Endodermal cell (in vitro differentiated cells): ENCODE data around the gene VWA3B. TPM values are rescaled to one million over a fixed set of nuclear protein-coding genes. Genes with fewer than 3 reads are reported as not detected.

Source experiments
- DNase-seq: peaks from one replicate; pipeline ENCODE4 v3.0.0-alpha.2; 2017
- H3K27ac ChIP-seq: 2 replicates; pipeline ENCODE4 v1.5.1; 2013; ENCODE audit warnings: mild to moderate bottlenecking, low read depth, low read length, moderate library complexity
- H3K27me3 ChIP-seq: 2 replicates; pipeline ENCODE4 v1.6.1; 2013; ENCODE audit warnings: mild to moderate bottlenecking, low read length, moderate library complexity; ENCODE audit not compliant: insufficient read depth, control insufficient read depth, poor library complexity, severe bottlenecking
- H3K36me3 ChIP-seq: 2 replicates; pipeline ENCODE4 v1.7.0; 2013; ENCODE audit warnings: mild to moderate bottlenecking, low read length, moderate library complexity; ENCODE audit not compliant: control insufficient read depth, insufficient read depth
- H3K4me1 ChIP-seq: one replicate; pipeline ENCODE4 v1.7.0; 2013; ENCODE audit warnings: low read length; ENCODE audit not compliant: control insufficient read depth, insufficient read depth
- H3K4me3 ChIP-seq: 2 replicates; pipeline ENCODE4 v1.5.1; 2013; ENCODE audit warnings: mild to moderate bottlenecking, low read length, moderate library complexity
- H3K9ac ChIP-seq: 2 replicates; pipeline ENCODE4 v1.6.1; 2013; ENCODE audit warnings: mild to moderate bottlenecking, low read length, moderate library complexity; ENCODE audit not compliant: poor library complexity, severe bottlenecking; ENCODE audit errors: extremely low read depth
- H3K9me3 ChIP-seq: 2 replicates; pipeline ENCODE4 v1.6.1; 2013; ENCODE audit warnings: mild to moderate bottlenecking, low read length, moderate library complexity; ENCODE audit not compliant: control insufficient read depth
- H3K27ac Mint-ChIP-seq: 2 replicates; pipeline ENCODE4 v1.8.0; 2020; ENCODE audit warnings: mixed read lengths
- H3K27me3 Mint-ChIP-seq: 2 replicates; pipeline ENCODE4 v1.8.0; 2021; ENCODE audit warnings: mild to moderate bottlenecking, mixed read lengths; ENCODE audit not compliant: insufficient read depth
- H3K36me3 Mint-ChIP-seq: 2 replicates; pipeline ENCODE4 v1.8.0; 2020; ENCODE audit warnings: low read depth, mixed read lengths
- H3K4me1 Mint-ChIP-seq: 2 replicates; pipeline ENCODE4 v1.8.0; 2020; ENCODE audit warnings: mixed read lengths
- H3K4me3 Mint-ChIP-seq: 2 replicates; pipeline ENCODE4 v1.8.0; 2020; ENCODE audit warnings: mild to moderate bottlenecking, moderate library complexity, mixed read lengths
- H3K9me3 Mint-ChIP-seq: 2 replicates; pipeline ENCODE4 v1.8.0; 2020; ENCODE audit warnings: mild to moderate bottlenecking, mixed read lengths
- CTCF ChIP-seq: fragments of 200-600 bp; sonication (generic); conservative IDR thresholded peaks from 2 replicates; pipeline ENCODE4 v1.5.0; 2021; ENCODE audit warnings: antibody characterized with exemption, mild to moderate bottlenecking
- WGBS, 2 experiments: methylation state at CpG; one replicate each; pipeline versions ENCODE4 v1.1.5 to v1.1.7; 2013; ENCODE audit warnings: missing lambda C conversion rate in 2 of 2, mixed read lengths in 1 of 2; ENCODE audit not compliant: insufficient coverage in 1 of 2, insufficient read length in 1 of 2; 5-methylcytosine and 5-hydroxymethylcytosine counted together
- total RNA-seq, 2 donors: library from RNA; stranded (reverse); fragmentation: NEBNext Ultra II Directional in 1 of 2; extraction: Animal tissue kit (Norgen Biotek cat#: 25700) in 1 of 2; gene quantifications; 2 replicates in 1 of 2; 3 replicates in 1 of 2; pipeline ENCODE4 v1.2.1, GENCODE V29; 2021

Gene VWA3B
- total RNA-seq, 2 donors from 2014 or later: 0.38 to 0.64 TPM

GRCh38 chr2:98088261-98088660 is 1.3 kb downstream of the VWA3B start:
- Histone ChIP-seq H3K4me3 (no peak overlapping the region), H3K9ac (no peak overlapping the region), H3K27me3 (peaks cover 27% of the 10 kb centered on the region), H3K36me3 (no peaks in the 10 kb centered on the region), H3K4me1 (peaks cover 11% of the 10 kb centered on the region), H3K9me3 (no peaks in the 10 kb centered on the region), H3K27ac (no peak overlapping the region)
- no peak for TF ChIP-seq CTCF
- no peaks in the 10 kb centered on the region for H3K36me3 Mint-ChIP-seq
- no peak overlapping the region for H3K27ac Mint-ChIP-seq
- peaks cover 25% of the 10 kb centered on the region for H3K4me1 Mint-ChIP-seq
- 91 to 100% methylated on average over 2 to 5 of the region's 5 CpGs for WGBS, 2 experiments
- no peak for DNase-seq
- H3K9me3 Mint-ChIP-seq: no peaks in the 10 kb centered on the region
- no peak overlapping the region for H3K4me3 Mint-ChIP-seq
- H3K27me3 Mint-ChIP-seq: peaks cover 41% of the 10 kb centered on the region

GRCh38 chr2:98089941-98090340 is 3.0 kb downstream of the VWA3B start:
- peaks cover 27% of the 10 kb centered on the region for H3K27me3 ChIP-seq
- Mint-ChIP-seq H3K9me3 (peaks cover 6% of the 10 kb centered on the region), H3K27me3 (peaks cover 35% of the 10 kb centered on the region), H3K27ac (no peak overlapping the region), H3K36me3 (peaks cover 2% of the 10 kb centered on the region), H3K4me1 (peaks cover 25% of the 10 kb centered on the region), H3K4me3 (no peak overlapping the region)
- no peak overlapping the region for H3K27ac ChIP-seq
- H3K9ac ChIP-seq: no peak overlapping the region
- H3K4me3 ChIP-seq: no peak overlapping the region
- no peak for TF ChIP-seq CTCF
- no peaks in the 10 kb centered on the region for H3K36me3 ChIP-seq
- H3K9me3 ChIP-seq: peaks cover 8% of the 10 kb centered on the region
- peaks cover 11% of the 10 kb centered on the region for H3K4me1 ChIP-seq
- no peak for DNase-seq

- H3K4me3 Mint-ChIP-seq: no peak overlapping the region
- DNase-seq: peak; percentile 53
- peak overlapping the region; percentile 94 for H3K27ac Mint-ChIP-seq
- peaks cover 21% of the 10 kb centered on the region for H3K4me1 Mint-ChIP-seq
- H3K27me3 Mint-ChIP-seq: peaks cover 24% of the 10 kb centered on the region
- Histone ChIP-seq H3K27me3 (peaks cover 17% of the 10 kb centered on the region), H3K27ac (no peak overlapping the region), H3K9ac (no peak overlapping the region), H3K36me3 (no peaks in the 10 kb centered on the region), H3K9me3 (peaks cover 18% of the 10 kb centered on the region), H3K4me1 (peaks cover 11% of the 10 kb centered on the region), H3K4me3 (no peak overlapping the region)
- peaks cover 5% of the 10 kb centered on the region for H3K36me3 Mint-ChIP-seq
- TF ChIP-seq CTCF: no peak
- H3K9me3 Mint-ChIP-seq: peaks cover 15% of the 10 kb centered on the region
- WGBS, 2 experiments: 63 to 74% methylated on average over 8 of the region's 8 CpGs
These were observed 4.0 kb downstream of the VWA3B start for GRCh38 chr2:98090951-98091350.
